CD4-positive, alpha-beta T cell treated with Interferon alpha-2 for 1 hour (primary cell): ENCODE data around the gene EEFSEC.

Experiments used
- DNase-seq, 2 donors: peaks; one replicate each; pipeline ENCODE4 v3.0.0-alpha.2; 2020 to 2022

Gene EEFSEC

GRCh38 chr3:128433837-128434165 is 280.5 kb downstream of the EEFSEC start:
- DNase-seq, result no peak

DNA sequence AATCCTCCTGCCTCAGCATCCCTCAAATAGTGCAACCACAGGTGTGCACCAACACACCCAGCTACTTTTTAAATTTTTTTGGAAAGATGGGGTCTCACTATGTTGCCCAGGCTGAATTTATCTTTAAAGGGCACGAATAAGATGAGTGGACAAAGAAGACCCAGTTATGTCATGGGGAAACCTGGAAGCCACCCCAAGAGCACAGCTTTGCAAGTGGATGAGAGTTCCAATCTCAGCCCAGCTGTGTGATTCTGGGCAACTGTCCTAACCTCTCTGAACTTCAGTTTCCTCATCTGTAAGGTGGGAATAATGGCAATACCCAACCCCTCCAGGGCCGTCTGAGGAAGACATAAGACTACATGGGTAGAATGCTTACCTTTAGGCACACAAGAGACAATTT is 281.2 kb downstream of the EEFSEC start:
- no peak for DNase-seq

DNA sequence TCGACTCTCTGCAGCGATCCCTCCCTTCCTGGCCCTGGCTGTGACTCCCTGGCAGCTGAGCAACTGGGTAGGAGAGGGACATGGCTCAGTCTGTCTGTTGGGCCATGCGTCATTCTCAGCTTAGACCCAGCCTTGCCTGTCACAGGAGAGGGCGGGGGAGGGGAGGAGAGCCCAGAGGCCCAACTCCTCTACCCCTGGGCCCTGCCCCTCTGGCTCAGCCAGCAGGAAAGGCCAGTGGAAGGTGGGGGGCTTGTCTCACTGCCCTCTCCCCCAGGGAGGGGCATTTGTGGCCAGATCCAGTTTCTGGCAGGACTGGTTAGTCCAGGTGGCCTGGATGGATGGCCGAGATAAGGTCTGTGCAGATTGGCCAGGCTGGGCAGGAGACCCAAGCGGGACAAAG is 281.8 kb downstream of the EEFSEC start:
- DNase-seq, result no peak

DNA sequence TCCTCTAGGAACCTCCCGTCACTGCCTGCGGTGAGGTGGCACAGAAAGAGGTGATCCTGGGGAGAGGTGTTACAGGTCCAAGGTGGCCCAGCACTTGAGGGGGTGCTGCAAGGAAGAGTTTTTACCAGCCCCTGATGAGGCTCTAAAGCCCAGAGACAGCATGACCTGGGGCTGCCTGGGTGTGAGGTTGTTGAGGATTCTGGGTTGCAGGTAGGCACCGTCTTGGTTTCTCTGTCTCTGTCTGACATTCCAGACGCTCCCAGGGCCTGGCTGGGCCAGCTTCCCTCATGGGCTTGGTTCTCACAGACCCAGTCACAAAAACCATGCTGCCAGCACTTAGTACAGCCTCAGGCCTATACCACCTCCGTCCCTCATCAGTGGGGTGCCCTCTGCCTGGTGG is 282.3 kb downstream of the EEFSEC start:
- no peak for DNase-seq

GRCh38 chr3:128436214-128436613 is 282.9 kb downstream of the EEFSEC start:
- DNase-seq, result no peak

- DNase-seq, result no peak
Observed at GRCh38 chr3:128438488-128439072, 285.3 kb downstream of the EEFSEC start.

DNA sequence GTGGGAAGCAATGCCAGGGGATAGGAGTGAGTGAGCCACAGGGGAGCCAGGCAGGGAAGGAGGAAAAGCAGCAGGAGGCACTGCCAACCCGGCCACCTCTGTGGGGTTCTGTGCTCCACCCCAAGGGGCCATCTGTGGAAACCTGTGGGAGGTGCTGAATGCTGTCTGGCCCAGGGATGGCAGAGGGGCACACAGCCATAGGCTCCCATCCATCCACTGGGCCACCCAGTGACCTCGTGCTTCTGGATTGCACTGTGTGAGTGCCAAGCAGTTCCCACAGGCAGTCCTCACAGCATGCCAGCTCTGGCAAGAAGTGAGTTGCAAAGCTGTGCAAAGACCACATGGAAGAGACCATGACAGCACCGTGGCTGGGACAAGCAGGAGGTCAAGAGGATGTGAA is 285.9 kb downstream of the EEFSEC start:
- no peak for DNase-seq

DNA sequence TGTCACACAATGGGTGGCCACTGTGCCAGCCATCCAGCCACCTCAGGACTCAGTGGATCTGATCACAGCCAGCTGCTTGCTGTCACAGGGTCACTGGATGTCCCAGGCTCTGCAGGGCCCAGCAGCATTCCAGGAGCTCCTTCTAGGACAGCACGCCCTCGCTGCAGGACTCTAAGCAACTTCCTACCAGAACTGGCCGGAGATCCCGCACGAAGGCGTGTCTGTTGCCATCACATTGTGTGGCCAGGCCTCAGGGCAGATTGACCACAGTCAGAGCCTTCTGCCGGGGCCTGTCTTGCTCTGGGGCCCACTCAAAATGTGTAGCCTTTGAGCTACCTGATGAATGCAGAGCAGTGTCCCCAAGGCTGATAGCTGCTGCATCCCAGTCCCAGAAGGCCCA is 288.8 kb downstream of the EEFSEC start:
- no peak for DNase-seq

DNA sequence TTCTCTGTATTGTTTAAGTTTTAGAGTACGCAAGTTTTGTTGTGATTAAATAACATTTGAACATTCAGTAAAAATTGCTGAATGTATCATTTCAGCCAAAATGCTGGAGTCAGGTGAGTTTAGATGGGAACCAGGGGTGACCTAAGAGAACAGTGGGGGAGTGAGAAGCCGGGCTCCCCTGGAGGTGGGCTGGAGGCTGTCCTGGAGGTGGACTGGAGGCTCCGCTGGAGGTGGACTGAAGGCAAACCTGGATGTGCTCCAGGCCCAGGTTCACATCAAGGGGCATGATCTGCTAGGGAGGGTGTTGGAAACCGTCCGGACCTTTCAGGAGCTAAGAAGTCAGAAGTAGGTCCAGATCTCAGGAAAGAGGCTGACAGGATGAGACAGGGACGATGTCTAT is 289.7 kb downstream of the EEFSEC start:
- no peak for DNase-seq

- no peak for DNase-seq
Observed at GRCh38 chr3:128443771-128444170, 290.5 kb downstream of the EEFSEC start.

DNA sequence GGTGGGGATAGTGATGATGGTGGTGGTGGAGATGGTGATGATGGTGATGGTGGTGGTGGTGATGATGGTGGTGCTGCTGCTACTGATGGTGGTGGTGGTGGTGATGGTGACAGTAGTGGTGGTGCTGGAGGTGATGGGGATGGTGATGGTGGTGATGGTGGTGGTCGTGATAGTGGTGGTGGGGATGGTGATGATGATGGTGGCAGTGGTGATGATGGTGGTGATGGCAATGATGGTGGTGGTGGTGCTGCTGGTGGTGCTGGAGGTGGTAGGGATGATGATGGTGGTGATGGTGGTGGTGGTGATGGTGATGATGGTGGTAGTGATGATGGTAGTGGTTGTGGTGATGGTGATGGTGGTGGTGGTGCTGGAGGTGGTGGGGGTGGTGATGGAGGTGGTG is 292.1 kb downstream of the EEFSEC start:
- no peak for DNase-seq

DNA sequence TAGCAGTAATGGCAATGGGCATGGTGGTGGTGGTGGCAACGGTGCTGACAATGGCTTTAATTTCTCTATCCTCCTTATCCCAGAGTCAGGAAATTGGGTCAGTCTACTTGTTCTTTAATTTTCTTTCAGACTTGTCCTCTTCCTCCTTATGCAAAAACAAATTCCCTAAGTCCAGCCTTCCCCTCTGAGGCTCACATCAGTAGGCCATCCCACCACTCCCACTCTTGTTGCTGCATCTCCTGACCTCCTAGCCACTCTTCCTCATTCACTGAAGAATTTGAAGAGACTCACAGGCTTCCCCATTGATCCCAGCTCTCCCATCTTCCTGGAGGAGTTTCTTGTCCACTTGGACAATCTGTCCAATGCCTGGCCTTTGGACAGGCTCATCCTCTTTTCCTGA is 293.5 kb downstream of the EEFSEC start:
- DNase-seq, result no peak

- DNase-seq, result peak in 1 of 2 donors; percentile 16
Observed at GRCh38 chr3:128447561-128448013, 294.3 kb downstream of the EEFSEC start.

DNA sequence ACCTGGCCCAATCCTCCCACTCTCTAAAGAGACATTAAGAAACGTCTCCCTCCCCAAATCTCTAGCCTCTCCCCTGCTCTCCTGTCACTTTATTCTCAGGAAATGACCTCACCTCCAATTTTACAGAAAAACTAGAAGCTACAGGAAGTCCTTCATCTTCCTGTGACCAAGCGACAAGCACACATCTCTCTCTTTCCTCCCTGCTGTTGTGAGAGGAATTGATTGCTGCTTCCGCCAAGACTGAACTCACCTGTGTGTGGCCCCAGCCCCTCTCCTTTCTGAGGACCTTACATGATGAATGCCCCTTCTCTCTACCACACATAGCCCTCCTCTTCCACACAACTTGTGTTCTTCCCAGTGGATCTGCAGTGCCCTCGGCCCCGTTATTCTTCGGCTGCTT is 295.2 kb downstream of the EEFSEC start:
- DNase-seq, result peak; percentile 24 to 59

- DNase-seq, result no peak
Observed at GRCh38 chr3:128449111-128449638, 295.9 kb downstream of the EEFSEC start.

- no peak for DNase-seq
Observed at GRCh38 chr3:128452120-128452519, 298.8 kb downstream of the EEFSEC start.

DNA sequence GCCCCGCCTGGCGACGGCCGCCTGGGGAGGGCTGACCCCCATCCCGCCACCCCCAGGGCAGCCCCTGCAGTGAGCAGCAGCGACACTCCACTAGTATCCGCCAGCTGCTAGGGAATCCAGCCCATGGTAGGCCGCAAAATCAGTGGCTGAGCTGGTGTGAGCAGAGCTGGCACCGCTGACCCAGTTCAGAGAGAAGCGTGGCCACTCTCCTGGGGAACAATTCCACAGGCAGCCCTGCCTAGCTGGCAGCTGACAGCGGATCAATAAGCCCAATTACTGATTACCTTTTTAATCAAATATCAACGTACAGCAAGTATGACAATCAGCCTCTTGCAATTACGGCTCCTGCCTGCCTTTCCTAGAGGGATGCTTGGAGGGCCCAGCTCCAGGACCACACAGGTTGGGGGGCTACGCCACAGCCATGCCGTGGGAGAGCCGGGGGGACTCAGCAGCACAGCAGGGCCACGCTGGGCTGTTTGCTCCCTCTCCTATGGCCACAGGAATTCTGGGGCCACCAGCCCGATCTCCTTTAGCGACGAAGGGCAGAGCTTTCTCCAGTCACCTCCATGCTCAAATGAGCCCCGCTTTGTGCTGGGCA is 299.5 kb downstream of the EEFSEC start:
- no peak for DNase-seq

DNA sequence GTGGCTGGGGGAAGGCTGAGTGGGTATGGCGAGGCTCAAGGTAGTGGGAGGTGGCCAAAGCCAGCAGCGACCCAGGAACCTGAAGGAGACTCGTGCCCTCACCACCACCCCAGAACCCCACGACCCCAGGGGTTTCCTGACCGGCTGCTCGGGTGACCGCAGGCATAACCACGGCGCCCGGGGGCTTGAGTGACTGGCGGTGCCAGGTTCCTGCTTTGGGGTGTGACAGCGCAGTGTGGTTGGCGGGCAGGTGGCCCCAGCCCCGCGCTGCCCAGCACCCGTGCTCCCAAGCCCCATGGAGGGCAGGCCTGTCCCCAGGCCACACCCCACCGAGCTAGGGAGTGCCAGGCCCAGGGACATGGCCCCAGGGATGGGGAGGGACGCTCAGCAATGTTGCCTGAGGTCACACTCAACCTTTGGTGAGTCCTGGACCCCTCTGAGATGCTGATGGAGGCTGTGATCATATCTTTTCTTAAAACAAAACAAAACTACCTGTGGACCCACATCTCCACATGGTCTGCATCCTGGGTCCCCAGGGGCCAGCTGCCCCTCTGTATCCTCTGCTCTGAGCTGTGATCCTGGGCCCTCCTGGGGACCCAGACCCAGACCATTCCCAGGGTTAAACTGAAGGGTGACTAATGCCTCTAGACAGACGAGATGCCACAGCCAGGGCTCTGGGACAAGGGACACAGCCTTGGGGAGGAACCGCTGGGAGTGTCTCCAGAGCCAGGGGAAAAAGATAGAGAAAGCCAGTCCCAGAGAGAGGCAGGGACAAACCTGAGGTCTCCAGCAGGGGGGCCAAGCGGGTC is 300.4 kb downstream of the EEFSEC start:
- DNase-seq, result no peak

DNA sequence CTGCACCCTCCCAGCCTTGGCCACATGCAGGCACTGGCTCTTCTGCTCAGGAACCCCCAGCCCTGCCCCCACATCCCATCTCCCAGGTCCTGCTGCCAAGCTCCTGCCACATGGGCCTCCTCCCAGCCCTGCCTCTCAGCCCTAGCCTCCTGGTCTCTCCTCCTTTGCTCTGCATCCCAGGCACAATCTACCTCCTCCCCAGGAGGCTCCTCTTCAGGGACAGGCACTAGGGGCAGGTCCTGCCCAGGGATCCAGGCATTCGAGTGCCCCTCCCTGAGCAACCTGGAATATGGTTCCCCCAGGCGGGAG is 301.0 kb downstream of the EEFSEC start:
- no peak for DNase-seq

DNA sequence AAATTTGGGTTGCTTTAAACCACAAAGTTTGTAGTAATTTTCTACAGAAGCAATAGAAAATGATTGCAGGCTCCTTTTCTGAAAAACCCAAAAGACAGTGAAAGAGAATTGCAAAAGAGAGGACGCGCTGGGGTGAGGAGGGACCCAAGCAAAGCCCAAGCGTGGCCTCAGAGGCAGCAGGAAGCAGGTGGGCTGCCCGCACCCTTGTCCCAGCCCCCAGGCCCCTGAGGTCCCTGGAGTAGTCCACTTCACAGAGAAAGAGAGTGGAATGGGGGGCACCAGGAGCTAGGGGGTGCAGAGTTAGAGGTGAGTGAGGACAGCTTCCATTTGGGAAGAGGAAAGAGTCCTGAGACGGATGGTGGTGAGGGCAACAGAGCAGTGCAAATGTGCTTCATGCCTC is 301.8 kb downstream of the EEFSEC start:
- DNase-seq, result no peak

DNA sequence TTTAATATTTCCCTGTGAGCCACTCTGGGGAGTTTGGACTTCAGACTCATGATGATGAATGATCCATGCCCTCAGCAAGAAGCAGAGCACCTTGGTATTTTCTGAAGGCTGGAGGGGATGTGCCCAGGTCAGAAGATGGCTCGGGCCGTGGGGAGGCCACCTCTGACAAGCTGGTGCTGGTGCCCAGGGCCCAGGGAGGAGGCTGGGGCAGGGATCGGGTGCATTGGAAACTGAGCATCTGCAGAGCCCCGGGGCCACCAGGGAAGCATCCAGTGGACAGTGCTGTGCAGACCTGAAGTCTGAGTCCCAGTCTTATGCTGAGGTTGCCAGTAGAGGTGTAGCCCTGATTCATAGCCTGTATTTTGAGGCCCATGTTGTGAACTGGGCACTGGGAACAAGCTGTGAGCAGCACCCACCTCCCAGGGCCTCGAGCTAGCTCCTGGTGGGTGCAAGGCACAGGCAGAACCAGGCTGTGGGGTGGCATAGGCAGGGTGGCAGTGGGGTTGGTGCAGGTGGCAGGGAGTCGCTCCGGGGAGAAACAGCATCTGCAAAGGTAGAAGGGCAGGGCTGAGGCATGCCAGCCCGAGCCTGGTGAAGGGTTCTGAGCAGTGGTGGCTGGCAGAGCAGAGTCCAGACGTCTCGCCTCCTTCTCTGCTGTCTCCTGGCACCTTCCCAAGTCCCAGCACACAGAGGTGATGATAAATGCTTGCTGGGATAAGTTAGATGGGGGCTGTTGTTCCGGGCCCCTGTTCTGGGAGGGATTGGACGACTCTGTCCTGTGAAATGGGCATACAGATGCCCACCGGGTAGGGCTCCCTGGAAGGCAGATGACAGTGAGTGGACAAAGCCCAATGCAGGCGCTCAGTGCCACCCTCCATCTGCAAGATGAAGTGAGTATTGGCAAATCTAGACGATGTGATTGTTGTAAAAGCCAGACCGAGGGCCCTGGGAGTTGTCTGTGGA is 302.8 kb downstream of the EEFSEC start:
- DNase-seq, result no peak

DNA sequence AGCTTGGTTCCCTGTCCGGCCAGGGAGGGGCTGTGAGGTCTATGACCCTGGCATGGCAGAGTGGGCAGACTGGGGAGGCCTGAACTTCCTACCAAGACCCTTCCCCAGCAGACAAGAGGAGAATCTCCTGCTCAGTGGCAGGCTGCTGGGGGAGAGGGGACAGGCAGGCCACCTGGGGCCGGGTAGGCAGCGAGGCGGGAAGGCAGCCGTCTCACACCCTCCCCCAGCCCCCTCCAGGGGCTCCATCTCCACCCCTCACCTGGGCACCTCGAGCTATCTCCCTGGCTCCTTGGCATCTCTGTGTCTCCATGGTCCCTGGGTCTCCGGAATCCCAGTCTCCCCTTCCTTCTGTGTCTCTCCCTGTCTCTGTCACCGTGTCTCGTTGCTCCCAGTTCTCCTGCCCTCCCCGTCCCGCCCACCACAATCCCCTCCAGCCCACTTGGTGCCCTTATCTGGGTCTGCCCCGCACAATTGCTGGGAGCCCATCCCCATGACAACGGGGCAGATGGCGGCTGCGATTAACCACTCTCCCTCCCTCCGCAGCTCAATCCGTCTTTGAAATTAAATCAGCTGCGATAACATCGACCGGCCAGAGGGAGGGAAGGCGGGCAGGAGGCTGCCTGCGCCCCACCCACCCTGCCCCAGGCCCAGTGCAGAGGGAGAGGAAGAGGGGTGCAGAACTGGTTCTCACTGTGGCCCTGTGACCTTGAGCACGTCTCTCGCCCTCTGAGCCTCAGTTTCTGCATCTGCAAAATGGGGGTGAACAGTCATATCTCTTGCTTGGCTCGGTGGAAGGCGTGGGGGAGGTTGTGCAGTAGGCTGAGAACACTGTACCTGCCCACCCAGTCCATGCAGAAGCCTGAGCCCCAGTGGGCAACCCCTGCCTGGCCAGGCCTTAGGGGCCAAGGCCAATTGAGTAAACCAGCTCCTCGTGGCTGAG is 303.8 kb downstream of the EEFSEC start:
- no peak for DNase-seq
